ENCODE results near the gene PSMD5.
A peak's percentile ranks its signal among the peaks of the same experiment; 100 is the strongest.

Gene PSMD5

DNA sequence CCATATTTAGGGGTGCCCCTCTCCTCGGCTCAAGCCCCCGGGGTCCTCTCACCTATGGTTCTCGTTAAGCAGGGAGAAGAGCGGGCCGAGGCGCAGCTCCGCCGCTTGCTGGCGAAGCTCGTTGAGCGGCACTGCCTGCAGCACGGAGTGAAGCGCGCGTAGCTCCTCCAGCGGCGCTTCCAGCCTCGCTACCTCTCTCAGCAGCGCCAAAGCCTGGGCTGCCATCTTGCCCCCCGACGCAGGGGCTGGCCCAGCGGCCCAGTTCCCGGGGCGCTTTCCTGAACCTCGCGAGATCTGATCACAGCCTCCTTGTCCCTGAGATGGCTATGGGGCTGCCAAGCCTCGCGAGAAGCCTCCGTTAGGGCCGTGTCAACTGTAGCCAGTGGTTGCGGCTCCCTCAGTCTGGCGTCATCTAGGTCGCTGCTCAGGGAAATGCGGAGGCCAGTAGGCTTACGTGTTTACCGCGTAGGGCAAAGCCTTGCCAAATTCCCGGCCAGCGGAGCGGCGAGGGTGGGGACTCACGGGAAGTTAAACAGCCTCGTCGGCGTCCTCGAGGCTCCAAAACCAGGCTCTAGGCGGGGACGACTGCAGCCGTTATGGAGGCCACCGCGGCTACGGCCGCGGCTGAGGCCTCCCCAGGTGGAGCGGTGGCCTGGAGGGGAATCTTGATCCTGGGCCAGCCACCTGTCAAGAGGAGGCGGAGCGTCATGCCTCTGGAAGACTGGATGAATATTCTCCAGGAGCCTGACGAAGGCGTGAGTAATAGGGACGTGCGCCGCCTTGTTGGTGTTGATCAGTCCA is at the start of gene PSMD5:
Gene PSMD5, minus strand, starts transcription at position 238 of the 801 bp plus-strand sequence. Its CDS starts 13 bp downstream, at position 225.
- DNase-seq, result peak; percentile 98 to 99

DNA sequence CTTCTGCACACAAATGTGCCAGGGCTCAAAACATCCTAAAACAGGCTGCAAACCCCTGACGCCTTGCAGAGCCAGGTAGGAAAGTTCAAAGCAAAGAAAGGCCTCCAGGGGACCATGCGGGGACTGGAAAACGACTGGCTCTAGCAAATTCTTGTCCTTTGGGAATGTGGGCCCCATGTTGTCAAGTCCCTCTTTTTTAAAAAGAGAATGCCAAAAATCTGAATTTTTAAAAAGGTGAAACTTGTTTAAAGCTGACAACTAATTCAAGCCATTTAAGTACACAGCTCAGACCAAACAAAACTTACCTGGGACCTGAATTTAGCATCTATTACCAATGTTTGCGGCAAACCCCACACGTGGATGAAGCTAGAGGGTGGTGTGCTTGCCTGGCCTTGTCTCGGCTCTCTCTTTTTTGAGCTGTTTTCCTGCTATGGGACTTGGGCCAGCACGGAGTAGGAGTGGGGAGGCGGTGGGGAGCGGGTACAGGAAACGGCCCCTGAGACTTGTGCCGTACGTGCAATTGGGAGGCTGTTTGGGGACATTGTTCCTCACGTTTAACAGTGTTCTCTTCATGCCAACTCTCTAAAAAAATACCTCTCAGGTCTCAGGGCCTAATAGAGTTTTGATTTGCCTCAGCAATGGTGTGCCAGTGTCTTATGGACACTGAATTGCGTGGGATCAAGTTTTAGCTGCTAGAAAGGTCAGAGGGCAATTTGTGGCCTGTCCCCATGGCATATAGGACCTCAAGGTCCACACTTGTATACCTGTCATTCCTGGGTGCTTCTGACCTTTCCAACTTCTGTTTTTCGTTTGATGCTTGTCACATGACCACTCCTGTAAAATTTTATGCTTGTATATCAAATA is 49.4 kb upstream of the PSMD5 start:
- no peak for DNase-seq

DNA sequence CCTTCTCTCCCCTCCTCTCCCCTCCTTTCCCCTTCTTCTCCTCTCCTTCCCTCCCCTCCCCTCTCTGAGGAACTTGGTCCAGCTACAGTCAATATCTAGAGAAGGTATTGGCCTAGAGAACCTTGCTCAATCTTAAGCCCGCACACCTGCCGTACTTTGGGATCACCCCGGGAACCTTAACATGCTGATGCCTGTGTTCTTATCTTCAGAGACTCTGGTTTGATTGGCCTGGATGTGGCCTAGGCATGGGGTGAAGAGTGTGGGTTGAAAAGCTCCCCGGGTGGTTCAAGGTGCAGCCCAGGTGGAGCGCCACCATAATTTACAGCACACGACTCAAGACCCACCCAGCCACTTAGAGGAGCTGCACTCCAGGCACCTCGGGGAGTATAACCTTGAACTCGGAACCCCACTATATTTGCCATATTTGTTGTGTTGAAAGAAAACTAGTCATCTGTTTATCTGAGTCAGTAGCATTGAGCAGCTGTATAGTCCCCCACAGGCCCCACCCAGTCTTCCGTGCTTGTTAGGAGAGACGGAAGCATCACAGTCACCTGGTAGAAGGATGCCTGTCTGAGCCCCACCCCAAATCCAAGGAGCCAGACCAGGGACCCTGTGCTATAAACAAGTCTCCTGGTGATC is 48.6 kb upstream of the PSMD5 start:
- peak in 1 of 2 donors; percentile 62 for DNase-seq

DNA sequence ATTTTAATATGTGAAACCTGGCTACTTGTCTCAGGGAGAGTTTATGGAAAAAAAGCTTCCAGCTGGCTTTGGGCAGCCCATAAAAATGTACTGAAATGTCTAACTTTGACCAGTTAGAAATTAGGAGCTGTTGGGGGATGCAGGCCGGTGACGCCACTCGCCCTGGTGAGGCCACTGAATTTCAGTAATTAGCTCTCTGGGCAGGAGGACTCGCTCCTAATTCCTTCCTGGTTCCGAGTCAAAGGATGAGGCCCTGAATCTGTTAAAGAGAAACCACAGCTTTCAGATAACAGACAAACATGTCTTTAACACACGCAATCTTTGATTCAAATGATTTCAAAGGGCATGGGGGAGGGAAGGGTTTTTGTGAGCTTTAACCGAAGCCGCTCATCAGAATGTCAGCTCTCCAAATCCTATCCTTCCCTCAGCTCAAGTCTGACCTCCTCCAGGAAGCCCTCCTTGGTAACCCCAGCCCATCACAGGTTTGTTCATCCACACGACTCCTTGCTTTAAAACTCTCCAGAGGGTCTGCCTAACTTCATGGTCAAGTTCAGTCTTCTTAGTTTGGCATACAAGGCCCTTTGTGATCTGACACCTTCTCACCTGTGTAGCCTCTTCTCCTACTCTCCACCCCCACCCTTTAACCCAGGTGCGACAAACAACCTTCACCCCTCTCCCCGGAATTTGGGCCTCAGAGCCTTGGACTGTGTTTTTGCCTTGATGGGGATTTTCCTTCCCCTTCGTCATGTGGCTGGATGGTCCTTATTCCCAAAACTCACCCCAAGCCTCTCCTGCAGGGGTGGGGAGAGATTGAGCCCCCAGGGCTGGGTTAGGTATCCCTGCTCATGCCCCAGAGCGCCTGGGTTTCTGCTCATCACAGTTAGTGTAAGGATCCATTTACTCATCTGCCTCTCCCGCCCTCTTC is 47.9 kb upstream of the PSMD5 start:
- DNase-seq, result peak; percentile 44 to 69

DNA sequence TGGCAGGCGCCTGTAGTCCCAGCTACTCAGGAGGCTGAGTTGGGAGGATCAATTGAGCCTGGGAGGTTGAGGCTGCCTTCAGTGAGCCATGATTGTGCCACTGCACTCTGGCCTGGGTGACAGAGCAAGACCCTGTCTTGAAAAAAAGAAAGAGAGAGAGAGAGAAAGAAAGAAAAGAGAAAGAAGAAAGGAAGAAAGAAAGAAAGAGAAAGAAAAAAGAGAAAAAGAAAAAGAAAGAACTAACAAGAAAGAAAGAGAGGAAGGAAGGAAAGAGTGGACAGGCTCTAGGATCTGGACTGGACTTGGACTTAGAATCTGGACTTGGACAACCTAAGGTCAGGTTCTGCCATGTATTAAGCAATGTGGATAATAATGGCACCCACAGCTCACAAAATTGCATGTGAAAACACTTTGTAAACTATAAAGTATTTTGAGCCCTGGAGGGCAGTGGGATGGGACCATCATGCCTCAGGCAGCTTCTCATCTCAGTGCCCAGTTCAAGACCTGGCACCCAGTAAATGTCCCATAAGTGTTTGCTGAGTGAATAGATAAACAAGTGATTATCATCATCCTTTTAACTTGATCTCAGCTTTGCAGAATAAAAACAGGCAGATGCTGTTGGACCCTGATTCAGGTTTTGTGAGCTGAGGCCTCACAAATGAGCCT is 47.0 kb upstream of the PSMD5 start:
- no peak for DNase-seq

DNA sequence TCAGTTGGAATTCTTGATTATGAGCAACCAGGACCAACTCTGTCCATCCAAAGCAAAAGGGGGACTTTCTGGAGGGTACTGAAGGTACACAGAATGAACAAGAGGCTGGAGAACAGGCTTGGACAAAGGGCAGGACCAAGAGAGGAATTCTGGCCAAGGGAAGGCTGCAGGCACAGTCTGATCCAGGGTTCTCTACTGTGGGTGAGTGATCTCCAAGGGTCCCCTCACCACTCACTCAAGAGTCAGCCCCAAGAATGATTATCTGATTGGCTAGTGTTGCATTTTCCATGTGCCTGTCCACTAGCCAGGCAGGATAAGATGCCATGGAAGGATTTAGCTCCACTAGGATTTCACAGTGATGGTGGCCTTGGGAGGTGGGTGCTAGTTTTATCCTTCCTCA is 45.9 kb upstream of the PSMD5 start:
- DNase-seq, result no peak

DNA sequence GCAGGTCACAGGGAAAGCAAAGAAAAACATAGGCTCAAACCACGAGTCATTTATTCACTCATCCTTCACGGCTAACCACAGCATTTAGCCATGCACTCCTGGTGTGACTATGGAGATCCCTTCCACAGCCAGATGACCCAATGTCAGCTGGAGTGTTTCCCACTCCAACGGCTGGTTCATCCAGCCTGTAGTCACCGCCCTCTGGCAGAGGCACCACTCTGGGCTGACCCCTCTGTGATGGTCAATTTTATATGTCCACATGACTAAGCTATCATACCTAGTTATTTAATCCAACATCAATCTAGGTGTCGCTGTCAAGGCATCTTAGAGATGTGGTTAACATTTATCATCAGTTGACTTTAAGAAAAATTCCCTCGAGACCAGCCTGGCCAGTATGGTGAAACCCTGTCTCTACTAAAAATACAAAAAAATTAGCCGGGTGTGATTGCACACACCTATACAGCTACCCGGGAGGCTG is 43.8 kb upstream of the PSMD5 start:
- no peak for DNase-seq

DNA sequence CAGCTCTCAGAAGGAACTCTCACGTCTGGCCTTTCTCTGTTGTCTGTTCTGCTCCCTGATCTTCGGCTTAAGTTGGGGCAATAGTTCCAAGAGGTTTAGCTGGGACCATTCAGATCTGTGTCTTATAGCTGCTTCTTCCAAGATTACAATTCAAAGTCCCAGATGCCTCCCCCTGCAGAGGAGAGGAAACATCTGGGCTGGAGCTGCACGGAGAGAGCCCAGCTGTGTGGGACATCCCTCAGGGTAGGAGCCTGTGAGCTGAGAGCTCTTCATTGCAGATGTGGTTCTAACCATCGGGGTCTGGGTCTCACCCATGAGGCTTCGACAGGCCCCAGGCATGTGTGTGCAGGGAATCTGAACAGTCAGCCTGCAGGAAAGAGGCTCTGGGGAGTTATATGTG is 43.2 kb upstream of the PSMD5 start:
- no peak for DNase-seq

DNA sequence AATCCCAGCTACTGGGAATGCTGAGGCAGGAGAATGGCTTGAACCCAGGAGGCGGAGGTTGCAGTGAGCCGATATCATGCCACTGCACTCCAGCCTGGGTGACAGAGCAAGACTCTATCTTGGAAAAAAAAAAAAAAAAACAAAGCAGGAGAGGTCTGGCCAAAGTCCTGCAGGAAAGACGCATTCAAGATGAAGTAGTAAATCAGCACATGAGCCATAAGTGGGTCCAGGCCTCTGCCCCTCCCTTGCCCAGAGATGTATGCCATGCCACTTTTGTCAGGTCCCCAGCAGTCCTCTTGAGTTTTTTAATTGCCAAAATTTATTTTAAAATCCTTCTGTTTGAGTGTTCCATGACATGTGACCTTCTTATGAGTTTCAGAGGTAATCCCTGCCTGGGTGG is 42.7 kb upstream of the PSMD5 start:
- no peak for DNase-seq

DNA sequence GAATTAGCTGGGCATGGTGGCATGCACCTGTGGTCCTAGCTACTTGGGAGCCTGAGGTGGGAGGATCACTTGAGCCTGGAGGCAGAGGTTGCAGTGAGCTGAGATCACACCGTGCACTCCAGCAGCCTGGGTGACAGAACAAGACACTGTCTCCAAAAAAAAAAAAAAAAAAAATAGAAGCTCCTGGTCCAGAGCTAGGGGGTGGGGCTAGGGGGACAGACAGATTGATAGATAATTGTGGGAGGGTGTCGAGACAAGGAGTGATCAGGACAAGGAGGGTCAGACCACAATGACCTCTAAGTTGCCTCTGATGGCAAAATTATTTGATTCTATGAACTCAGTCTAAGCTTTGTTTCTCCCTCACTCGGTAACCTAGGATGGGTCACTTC is 40.9 kb upstream of the PSMD5 start:
- no peak for DNase-seq

DNA sequence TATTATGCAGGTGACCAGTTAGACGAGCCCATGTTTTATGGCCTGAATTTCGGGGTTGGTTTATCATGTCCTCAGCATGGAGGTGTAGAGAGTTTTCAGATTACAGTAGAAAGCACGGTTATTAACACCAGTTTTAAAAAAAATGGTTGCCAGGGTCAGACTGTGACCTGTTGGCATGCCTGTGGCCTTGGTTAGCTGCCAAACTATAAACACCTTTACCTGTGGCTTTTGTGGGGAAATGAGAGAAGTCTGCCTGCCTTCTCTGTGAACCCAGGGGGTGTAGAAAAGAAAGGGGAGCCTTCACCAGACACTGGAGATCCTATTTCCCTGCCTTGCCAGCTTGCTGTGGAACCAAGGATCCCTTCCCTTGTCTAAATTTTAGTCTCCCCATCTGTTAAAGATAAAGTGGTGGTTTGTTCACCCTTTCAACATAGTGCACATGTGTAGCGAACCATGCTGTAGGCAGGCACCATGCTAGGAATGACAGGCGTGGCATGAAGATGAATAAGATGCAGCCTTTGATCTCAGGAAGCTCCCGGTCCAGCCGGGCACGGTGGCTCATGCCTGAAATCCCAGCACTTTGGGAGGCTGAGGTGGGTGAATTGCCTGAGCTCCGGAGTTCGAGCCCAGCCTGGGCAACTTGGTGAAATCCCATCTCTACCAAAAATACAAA is 40.3 kb upstream of the PSMD5 start:
- no peak for DNase-seq

DNA sequence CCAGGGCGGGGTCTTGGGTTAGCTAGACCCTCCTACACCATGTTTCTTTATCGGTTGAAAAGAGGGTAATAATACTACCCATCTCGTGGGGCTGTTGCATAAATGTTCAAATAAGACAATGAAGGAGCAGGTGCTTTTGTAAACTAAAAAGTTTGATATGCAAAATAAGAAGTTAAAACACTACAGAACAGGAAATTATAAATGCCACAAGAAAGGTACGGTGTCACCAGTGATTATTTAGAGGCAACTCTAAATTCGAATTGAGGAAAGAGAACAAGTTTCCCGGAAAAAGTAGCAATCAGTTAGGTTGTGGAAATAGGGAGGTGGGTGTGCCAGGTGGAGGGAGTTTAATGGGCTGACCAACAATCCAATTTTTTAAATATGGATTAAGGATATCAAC is 36.7 kb upstream of the PSMD5 start:
- peak in 1 of 2 donors; percentile 69 for DNase-seq

DNA sequence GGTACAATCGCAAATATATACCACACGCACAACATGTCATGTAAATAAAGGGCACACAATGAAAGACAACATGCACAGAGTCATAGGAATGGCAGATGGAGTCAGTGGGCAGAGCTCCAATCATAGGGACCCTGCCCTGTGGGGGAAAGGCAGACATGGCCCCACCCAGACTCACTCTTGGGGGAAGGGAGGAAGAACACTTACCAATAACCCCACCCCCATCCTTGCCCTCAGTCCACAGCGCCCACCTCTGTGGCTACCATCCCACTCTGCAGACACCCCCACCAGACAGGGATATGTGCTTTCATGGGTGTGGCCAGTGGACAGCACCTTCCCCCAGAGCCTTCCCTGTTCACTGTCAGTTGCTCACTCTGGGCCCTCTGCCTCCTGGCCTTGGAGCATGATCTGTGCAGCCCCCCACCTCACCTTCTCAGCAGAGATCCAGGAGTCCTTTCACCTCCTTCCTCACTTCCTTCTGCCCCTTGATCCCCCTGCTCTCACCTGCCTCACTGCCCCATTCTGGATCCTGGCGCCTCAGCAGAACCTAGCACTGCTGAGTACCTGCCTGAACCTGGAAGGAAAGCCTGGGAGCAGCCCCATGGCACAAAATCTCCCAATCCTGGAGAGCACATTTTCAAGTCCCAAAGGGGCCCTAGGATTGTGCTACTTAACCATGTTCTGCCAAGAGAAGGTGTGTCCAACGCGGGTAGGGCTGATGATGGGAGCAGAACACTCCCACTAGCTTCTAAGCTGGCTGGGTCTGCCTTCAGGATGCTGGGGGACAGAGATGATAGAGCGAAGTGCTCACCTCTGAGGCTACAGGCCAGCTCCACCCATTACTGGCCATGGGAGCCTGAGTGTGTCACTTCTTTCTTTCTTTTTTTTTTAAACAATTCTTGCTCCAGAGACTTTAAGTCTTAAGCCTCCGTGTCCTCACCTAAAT is 35.7 kb upstream of the PSMD5 start:
- peak in 1 of 2 donors; percentile 41 for DNase-seq

DNA sequence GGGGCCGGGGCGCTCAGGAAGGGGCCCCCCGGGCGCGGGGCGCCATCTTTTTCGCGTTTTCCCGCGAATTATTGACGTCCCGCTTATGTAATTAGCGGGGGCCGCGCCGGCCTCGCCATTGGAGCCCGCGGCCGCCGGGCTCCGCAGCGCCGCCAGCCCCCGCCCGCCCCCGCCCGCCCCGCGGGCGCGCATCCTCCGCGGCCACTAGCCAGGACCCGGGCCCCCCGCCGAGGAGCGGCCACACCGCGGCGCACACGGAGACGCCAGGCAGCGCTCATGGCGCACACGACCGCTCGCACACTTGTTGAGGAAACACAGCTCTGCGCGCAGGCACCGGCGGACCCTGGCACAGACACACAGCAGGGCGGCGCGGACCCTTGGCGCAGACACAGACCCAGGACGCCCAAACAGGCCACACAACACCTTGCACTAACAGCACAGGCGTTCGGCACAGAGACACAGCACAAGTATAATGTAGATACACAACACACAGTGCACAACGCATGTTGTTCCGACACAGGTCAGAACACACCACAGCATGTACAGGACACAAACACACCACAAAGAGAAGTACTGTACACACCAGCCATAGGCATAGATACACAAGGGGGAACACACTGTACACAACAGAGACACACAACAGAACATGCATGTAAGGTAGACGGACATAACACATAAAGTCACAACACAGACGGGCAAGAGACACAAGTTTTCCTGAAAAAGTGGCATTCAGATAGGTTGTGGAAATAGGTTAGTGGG is 34.7 kb upstream of the PSMD5 start:
- DNase-seq, result peak; percentile 62 to 73

DNA sequence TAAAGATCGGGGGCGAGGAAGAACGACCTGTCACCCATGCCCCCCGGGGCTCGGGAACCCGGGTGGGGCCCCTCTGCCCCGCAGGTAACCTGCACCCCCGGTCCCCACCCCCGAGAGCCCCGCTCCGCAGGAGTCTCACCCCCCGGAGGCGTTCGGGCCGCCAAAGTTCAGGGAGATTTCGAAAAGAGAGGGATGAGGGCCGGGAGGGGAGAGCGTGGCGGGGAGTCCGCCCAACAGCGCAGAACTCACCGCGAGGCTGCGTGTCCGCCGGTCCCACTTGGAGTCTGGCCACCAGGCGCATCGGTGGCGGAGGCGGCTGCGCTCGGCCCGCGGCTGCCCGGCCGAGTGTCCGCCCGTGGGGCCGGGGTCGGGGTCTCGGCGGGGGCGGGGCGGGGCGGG is 34.1 kb upstream of the PSMD5 start, which contains the start of gene PHF19:
Gene PHF19, minus strand, starts transcription at position 347 of the 399 bp plus-strand sequence. CDS start 2,447 bp downstream, outside the sequence.
- DNase-seq, result no peak

DNA sequence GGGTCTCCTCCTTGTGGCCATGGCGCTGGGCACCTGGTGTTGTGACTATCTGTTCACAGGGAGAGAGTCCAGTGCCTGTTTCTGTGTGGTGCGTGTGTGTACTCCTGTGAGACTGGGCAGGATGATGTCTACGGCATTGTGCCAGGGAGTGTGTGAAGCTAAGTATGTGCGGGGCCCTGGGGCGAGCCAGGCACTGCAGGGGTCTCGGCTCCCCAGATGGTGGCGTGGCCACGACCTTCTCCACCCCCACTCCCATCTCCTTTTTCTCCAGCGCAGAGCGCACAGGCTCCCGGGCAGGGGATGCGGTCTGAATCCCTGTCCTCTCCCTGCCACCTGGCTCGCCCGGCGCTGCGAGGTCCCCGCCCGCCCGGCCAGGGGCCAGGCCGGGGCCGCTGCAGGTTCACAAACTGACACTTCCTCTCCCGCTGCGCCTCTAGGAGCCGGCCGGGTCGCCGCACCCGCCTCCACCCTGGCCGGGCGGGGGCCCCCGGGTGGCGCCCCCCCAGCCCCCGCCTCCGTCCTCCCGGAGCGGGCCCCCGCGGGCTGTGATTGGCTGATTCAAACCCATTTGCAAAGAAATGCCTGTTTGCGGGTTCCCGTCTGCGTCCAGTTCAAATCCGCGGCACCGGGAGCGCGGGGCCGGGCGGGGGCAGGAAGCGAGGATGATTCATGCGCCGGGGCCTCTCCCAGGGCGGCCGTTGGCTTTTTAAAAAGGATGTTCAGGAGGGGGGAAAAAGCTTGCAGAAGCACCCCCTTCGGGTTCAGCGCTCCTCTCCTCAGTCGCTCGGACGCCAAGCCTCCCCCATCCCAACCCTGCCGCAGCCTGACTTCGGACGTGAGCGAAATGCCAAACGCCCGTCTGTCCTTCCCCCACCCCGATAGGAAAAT is 33.5 kb upstream of the PSMD5 start:
- DNase-seq, result peak; percentile 87 to 90

DNA sequence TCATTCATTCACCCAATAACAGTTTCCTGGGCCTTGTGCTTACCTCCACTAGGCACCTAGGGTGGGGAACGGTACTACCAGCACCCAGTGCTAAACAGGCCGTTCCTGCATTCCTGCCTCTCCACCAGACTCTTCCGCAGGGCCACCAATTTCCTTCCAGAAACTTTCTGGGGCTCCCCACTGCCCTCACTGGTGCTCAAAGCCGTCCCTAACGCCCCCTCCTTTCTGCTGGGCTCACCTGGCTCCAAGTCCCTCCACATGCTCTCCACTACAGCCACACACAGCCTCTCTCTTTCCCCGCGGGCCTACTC is 32.9 kb upstream of the PSMD5 start:
- DNase-seq, result no peak

DNA sequence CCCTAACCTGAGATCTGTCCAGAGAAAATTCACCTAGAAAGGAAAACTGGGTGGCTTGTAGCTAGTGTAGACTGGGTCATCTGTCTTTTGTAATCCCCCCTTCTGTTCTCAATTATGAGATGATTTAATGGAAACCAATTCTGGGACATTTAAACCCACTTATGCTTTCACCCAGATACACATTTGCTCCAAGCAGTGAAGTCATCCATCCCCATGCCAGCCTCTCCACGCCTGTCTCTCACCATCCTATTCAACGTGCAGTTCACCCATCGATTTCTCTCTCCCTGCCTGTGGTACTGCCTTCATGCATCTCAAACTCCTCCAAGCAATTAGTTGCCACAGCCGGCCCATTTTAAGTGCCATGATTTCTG is 32.5 kb upstream of the PSMD5 start:
- DNase-seq, result no peak
